Renal pelvis (tissue), 12 donors: Measurements from ENCODE around the gene EVX1. TPM values are rescaled to one million over a fixed set of nuclear protein-coding genes. Genes with fewer than 3 reads are reported as not detected.

Experiments used
- DNase-seq: peaks from one replicate; pipeline ENCODE4 v3.0.0-alpha.2; 2013
- long read RNA-seq, 16 experiments: transcript quantifications; one replicate each; lab custom pipeline, GENCODE V29; 2026
- polyA plus RNA-seq, 3 donors: library from polyadenylated mRNA; unstranded; fragments of 120-200 nt; gene quantifications; one replicate each; pipeline ENCODE4 v1.2.1, GENCODE V29; 2013; ENCODE audit not compliant: insufficient read length in 3 of 3

EVX1 gene
- polyA plus RNA-seq = under 1 TPM in 2 of 3 donors, not detected in 1; 0.11 to 0.12 TPM
- long read RNA-seq, donor 1 = 0 reads
- long read RNA-seq, donor 2 = 0 reads
- long read RNA-seq, donor 3 = 0 reads
- long read RNA-seq, donor 4 = 0 reads
- long read RNA-seq, donor 5 = 0 reads
- long read RNA-seq, donor 6 = 0 reads
- long read RNA-seq, donor 7 = 0 reads
- long read RNA-seq, donor 8 = 0 reads
- long read RNA-seq, donor 9 = 0 reads
- long read RNA-seq, donor 10 = 0 reads
- long read RNA-seq, donor 11 = 0 reads
- long read RNA-seq, donor 12 = 0 reads
- long read RNA-seq, donor 13 = 0 reads
- long read RNA-seq, donor 14 = 0 reads
- long read RNA-seq, donor 15 = 0 reads
- long read RNA-seq, donor 16 = 0 reads

DNA sequence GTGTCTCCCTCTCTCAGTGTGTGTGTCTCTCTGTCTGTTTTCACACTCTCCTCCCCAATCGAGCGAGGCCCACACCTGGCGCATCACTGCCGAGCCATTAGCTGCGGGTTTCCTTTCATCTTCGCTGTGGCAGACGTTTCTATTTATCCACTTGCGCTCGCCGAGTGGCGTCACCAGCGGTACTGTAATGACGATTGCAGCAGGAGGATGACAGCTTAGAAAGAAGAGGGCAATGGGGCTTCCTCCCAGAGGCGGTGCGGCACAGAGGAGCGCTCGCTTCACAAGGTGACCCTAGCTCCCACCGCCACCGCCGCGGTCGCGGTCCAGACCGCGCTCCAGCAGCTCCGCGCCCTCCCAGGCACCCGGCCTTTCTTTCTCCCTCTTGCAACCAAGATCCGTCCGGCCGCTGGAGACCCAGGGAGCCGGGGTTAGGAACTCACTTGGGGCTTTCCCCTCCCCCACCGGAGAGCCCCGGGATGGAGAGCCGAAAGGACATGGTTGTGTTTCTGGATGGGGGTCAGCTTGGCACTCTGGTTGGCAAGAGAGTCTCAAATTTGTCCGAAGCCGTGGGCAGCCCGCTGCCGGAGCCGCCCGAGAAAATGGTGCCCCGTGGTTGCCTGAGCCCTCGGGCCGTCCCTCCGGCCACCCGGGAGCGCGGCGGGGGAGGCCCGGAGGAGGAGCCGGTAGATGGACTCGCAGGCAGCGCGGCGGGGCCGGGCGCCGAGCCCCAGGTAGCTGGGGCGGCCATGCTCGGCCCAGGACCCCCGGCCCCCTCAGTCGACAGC lies at the start of gene EVX1:
TSS of gene EVX1 (plus strand) at position 248 of the 785 bp plus-strand sequence. CDS start at position 477, 229 bp downstream.
- DNase-seq = no peak

- DNase-seq = no peak
These were observed 49.1 kb upstream of the EVX1 start for GRCh38 chr7:27193335-27194001.

- DNase-seq = no peak
These were observed 48.6 kb upstream of the EVX1 start for GRCh38 chr7:27194002-27194352.

- DNase-seq = no peak
These were observed 47.8 kb upstream of the EVX1 start for GRCh38 chr7:27194686-27195379.

DNA sequence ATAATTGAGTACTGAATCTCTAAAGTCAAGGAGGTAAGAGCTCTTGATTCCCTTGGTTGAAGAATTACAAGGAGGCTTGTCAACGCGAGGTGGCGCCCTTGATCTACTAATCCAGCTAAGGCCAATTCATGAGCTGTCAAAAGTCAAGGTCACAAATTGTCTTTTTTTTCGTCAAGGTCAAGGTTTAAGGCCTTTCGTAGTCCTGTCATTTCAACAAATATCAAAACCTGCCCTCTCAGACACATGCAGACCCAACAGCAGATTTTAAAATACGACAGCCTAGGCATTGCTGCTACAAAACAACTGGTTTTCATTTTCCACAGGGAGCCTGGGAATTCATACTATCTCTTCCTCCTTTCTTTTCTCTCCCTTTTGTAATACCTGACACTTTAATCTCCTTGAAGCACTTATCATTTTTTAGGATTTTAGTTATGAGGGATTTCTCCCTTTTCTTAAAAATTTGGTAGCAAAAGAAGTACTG lies 46.3 kb upstream of the EVX1 start:
- peak; percentile 82 for DNase-seq

- no peak for DNase-seq
These were observed 45.2 kb upstream of the EVX1 start for GRCh38 chr7:27197137-27198042.

GRCh38 chr7:27198138-27198841 lies 44.3 kb upstream of the EVX1 start:
- DNase-seq = no peak

DNA sequence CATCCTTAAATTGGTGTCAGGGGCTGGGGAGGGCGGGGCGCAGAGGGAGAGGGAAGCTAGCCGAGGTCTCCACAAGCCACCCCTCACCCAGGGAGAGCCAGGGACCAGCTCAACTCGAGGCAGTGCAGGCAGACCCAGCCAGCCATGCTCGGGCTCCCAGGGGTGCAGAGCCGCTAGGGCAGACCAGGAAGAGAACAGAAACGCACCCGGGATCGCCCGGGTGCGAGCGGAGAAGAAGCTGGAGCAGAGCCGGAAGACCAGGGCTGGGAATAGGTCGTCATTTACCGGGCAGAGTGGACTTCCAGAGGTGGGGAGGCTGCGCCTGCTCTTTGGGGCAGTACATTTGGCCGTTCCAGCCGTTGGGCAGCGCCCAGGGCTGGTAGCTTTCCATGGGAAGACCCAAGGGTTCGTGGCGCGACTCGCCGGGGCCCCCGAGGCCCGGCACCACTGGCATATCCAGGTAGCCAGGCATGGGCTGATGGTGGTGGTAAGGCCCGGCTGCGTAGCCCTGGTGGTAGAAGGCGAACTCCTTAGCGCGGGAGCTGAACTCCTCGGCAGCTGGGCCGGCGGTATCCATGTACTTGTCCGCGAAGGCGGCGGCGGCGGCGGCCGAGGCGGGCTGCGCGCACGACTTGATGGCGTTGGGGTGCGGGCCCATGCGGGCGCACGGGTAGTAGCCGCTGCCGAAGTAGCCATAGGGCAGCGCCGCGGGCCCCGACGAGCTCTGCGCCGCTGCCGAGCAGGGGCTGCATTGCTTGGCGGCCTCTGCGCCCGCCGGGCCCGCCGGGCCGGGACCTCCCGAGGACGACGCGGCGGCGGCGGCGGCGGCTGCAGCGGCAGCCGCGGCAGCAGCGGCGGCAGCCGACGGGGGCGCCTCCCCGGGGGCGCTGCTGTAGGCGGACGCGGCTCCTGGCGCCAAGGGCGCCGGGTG lies 43.5 kb upstream of the EVX1 start:
- DNase-seq = no peak

- DNase-seq = no peak
These were observed 42.5 kb upstream of the EVX1 start, which contains the start of gene HOXA13 for GRCh38 chr7:27199849-27200760. Gene HOXA13 (minus strand): TSS chr7:27200091. CDS start chr7:27200077, 14 bp downstream.

GRCh38 chr7:27200761-27201579 lies 41.6 kb upstream of the EVX1 start:
- DNase-seq = no peak

GRCh38 chr7:27201580-27202017 lies 41.0 kb upstream of the EVX1 start:
- no peak for DNase-seq

DNA sequence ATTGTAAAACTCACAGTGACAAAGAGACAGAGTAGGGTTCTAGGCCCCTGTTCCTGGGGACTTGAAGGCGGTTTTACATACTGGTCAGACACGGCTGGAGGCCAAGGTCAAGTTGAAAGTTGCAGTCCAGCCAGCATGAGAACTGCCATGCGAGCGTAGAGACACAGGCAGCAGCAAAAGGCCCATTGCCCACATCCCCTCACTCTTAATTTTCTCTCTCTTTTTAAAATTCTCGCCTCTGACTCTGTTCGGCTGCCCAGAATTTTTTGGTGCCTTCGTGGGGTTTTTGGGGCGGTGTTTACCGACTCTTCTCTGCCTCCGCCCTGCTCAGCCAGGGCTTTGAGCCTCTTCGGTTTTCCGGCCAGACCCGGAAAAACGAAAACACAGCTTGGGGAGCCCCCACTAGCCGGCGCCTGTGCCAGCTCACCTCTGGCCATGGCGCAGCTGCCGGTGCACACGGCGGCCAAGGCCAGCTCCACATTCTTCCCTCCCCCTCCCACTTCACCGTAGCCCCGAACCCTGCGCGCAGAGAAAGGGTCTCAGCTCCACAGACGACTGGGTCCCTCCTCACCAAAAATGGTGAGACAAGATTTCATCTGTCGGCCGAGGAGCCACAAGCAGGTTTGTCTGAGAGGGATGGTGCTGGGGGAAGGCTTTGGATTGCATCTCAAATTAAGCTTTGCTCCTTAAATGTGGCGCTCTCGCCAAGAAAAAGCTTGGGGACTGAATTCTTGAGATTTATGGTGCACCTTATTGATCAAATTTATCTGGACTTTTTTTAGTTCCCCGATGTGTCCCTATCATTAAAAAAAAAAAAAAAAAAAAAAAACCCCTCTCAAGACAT lies 40.4 kb upstream of the EVX1 start:
- DNase-seq = no peak

DNA sequence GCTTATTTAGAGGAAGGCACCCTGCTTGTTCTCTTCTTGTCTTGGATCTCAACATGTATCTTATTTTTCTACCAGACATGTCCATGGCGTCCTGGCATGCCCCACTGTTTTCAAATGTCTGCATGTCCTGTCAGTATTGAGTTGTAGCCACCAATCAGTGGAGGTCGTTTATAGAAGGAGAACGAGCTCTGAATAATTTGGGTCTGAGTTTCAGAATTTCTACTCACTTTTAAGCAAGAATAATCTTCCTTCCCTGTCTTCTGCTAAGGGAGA lies 39.8 kb upstream of the EVX1 start:
- no peak for DNase-seq

DNA sequence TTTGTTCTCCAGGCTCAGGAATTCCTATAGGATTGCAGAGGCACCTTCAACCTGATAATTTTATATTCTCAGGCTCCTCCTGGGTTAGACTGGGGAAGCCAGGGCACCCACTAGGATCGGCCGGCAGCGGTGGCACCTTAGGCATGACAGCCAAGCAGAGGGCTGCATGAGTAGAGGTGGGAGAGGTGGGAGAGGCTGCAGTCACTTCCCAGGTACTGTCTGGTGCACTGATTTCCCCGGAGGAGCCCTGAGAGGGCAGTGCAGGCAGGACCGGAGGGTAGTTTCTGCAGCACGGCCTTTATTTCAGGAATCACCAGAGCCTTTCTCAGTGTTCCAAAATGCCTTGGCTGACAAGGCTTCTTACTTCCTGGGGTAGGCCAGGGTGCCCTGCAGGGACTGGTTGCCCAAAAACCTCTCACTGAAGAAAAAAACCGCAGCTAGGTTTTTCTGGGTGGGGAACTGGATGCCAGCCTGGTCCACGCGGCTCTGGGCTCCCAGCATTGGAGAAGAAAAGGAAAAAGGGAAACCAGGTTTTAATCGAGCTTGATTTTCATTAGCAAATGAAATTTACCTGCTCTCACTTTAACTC lies 39.1 kb upstream of the EVX1 start:
- no peak for DNase-seq

GRCh38 chr7:27203964-27204594 lies 38.5 kb upstream of the EVX1 start:
- DNase-seq = no peak
